ENCODE data around the gene SMPDL3A.

DNA sequence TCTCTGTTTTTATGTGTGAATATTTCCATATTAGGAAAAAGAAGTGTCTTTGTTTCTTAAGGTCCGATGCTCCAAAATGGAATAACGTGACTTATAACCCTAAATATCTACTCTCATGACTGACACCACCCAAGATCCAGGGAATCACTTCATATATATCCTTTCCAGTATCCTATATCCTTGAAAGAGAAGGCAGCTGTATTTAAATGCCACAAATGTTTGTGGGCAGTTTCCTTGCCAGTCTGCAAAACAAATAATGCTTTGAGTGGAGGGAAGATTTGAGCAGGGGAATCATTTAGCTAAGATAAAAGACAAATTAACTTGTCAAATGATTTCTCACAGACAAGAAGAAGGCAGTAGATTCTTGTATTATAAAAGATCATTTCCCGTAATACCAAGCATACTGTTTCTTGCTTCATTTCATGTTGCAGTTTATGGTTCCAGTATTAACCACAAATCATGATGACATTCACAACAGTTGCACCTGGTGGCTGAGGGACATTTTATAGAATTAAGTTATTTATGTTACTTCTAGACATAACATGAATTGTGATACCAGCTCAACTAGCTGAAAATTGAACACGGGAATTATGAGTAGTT, 39.5 kb upstream of the SMPDL3A start:
- TF ChIP-seq CHD2 (IDR thresholded peaks at IDR 0.05; ENCODE audit: low read length), result no peak
- TF ChIP-seq, protein P1, sequence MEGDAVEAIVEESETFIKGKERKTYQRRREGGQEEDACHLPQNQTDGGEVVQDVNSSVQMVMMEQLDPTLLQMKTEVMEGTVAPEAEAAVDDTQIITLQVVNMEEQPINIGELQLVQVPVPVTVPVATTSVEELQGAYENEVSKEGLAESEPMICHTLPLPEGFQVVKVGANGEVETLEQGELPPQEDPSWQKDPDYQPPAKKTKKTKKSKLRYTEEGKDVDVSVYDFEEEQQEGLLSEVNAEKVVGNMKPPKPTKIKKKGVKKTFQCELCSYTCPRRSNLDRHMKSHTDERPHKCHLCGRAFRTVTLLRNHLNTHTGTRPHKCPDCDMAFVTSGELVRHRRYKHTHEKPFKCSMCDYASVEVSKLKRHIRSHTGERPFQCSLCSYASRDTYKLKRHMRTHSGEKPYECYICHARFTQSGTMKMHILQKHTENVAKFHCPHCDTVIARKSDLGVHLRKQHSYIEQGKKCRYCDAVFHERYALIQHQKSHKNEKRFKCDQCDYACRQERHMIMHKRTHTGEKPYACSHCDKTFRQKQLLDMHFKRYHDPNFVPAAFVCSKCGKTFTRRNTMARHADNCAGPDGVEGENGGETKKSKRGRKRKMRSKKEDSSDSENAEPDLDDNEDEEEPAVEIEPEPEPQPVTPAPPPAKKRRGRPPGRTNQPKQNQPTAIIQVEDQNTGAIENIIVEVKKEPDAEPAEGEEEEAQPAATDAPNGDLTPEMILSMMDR (IDR thresholded peaks at IDR 0.05; ENCODE audit: control extremely low read depth in 1 of 3, insufficient read depth in 1 of 3, low read depth in 1 of 3, low read length in 3 of 3), result no peak
- TF ChIP-seq TEAD4 (IDR thresholded peaks at IDR 0.05; ENCODE audit: low read depth, low read length), result no peak
- no peak for TF ChIP-seq ATF2 (IDR thresholded peaks at IDR 0.05; ENCODE audit: low read length)
- TF ChIP-seq KDM1A (IDR thresholded peaks at IDR 0.05; ENCODE audit: borderline replicate concordance, low read length), result no peak
- TF ChIP-seq GTF2F1 (IDR thresholded peaks at IDR 0.05; ENCODE audit: borderline replicate concordance, low read depth, low read length), result no peak
- TF ChIP-seq NANOG (IDR thresholded peaks at IDR 0.05; ENCODE audit: insufficient read depth, low read depth, low read length, poor library complexity, severe bottlenecking), result no peak
- TF ChIP-seq RAD21 (IDR thresholded peaks at IDR 0.05 in 1 of 2, conservative IDR thresholded peaks at IDR 0.05 in 1 of 2; ENCODE audit: low read depth in 2 of 2, low read length in 2 of 2), result no peak
- no peak for TF ChIP-seq GABPA (IDR thresholded peaks at IDR 0.05; ENCODE audit: borderline replicate concordance, insufficient read depth, low read length)
- TF ChIP-seq YY1 (IDR thresholded peaks at IDR 0.05; ENCODE audit: low read depth, low read length), result no peak
- no peak for TF ChIP-seq BACH1 (IDR thresholded peaks at IDR 0.05; ENCODE audit: low read length)

All from H1 (cell line).